A549 (cell line): ENCODE measurements around the gene GLIPR1.
A peak's percentile ranks its signal among the peaks of the same experiment; 100 is the strongest.

ENCODE experiments used
- PHF8 ChIP-seq: fragments of 200-600 bp; sonication (generic); IDR thresholded peaks from 2 replicates; pipeline ENCODE4 v1.6.1; 2016; ENCODE audit warnings: low read depth, mild to moderate bottlenecking, antibody characterized with exemption, moderate library complexity, borderline replicate concordance
- TF ChIP-seq, protein P1 (sequence below): fragments of >200 bp; sonication (Bioruptor Twin); formaldehyde crosslinking; IDR thresholded peaks from 3 replicates; pipeline ENCODE4 v1.5.1; 2016
- TF ChIP-seq, protein P2 (sequence below): IDR thresholded peaks from 2 replicates; pipeline ENCODE4 v1.6.1; 2012
- TF ChIP-seq, protein P3 (sequence below): fragments of 450-650 bp; IDR thresholded peaks from 2 replicates; pipeline ENCODE4 v1.6.1; 2014; ENCODE audit warnings: antibody characterized with exemption

DNA sequence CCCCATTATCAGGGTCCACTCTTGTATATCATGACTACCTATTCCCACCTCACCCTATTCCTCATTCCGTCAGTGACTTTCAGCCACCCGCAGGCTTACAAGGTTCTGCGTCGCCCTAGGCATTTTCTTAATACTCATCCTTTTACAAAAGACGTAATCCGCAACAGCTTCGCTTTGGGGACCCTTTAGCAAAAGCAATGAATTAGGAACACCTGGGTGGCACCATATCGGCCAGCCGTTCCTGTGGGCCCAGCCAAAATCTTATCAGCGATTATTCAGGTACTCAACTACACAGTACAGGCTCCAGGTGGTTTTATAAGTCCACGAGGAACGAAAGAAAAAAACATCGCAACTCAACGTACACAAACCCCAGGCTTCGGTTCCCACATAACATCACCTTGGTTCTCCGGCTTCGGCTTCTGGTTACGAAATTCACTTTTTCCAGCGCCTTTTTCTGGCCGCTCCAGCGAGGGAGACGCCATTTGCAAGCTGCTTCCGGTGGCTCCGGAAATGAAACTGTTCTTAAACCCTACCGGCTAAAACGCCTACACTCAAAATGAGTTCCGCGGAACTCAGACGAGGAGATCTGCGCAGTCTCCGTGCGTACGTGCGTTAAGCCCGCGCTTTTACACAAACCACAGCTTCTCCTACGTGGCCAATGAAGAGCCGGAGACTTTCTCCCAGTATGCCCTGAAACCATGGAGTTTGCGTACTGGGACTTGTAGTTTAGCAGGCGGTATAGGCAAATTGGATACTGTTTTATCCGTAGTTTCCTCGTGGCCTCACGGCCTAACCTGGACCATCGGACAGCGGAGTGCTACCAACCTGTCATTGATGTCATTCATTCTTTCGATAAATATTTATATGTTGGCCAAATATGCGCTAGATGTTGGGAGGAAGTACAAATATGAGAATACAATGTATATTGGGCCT, 30.8 kb downstream of the GLIPR1 start, which contains the start of gene KRR1:
- TF ChIP-seq, protein P1, sequence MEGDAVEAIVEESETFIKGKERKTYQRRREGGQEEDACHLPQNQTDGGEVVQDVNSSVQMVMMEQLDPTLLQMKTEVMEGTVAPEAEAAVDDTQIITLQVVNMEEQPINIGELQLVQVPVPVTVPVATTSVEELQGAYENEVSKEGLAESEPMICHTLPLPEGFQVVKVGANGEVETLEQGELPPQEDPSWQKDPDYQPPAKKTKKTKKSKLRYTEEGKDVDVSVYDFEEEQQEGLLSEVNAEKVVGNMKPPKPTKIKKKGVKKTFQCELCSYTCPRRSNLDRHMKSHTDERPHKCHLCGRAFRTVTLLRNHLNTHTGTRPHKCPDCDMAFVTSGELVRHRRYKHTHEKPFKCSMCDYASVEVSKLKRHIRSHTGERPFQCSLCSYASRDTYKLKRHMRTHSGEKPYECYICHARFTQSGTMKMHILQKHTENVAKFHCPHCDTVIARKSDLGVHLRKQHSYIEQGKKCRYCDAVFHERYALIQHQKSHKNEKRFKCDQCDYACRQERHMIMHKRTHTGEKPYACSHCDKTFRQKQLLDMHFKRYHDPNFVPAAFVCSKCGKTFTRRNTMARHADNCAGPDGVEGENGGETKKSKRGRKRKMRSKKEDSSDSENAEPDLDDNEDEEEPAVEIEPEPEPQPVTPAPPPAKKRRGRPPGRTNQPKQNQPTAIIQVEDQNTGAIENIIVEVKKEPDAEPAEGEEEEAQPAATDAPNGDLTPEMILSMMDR, result no peak
- peak; percentile 72 for TF ChIP-seq PHF8
- TF ChIP-seq, protein P2, sequence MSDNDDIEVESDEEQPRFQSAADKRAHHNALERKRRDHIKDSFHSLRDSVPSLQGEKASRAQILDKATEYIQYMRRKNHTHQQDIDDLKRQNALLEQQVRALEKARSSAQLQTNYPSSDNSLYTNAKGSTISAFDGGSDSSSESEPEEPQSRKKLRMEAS, result peak; percentile 97
- TF ChIP-seq, protein P3, sequence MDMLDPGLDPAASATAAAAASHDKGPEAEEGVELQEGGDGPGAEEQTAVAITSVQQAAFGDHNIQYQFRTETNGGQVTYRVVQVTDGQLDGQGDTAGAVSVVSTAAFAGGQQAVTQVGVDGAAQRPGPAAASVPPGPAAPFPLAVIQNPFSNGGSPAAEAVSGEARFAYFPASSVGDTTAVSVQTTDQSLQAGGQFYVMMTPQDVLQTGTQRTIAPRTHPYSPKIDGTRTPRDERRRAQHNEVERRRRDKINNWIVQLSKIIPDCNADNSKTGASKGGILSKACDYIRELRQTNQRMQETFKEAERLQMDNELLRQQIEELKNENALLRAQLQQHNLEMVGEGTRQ, result no peak
